ENCODE results near the gene TSPAN1.

TSPAN1 gene

GRCh38 chr1:46206399-46206798, 31.5 kb downstream of the TSPAN1 start:
- no peak for TF ChIP-seq CTCF (IDR thresholded peaks at IDR 0.05; ENCODE audit: low read depth, low read length)
- DNase-seq (ENCODE audit: extremely low read depth, low read depth): no peak

GRCh38 chr1:46210561-46210960, 35.7 kb downstream of the TSPAN1 start:
- no peak for TF ChIP-seq CTCF (IDR thresholded peaks at IDR 0.05; ENCODE audit: low read depth, low read length)
- no peak for DNase-seq (ENCODE audit: extremely low read depth, low read depth)

DNA sequence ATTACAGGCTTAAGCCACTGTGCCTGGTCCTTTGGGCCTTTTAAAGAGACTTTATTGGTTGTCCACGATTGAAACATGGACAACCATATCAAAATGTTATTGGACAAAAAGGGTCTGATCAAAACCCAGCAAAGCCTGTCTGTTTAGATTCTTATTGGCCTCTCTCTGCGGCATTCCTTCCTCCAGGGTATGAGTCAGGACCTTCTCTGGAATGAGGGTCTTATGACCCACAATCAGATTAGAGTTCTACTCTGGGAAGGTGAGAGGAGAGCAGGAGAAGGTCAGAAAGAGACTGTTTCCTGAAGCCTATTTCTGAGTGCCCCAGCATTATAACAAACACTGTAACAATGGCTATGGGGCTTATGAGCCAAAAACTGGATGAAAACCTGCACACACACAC, 36.2 kb downstream of the TSPAN1 start:
- DNase-seq (ENCODE audit: extremely low read depth, low read depth): no peak
- no peak for TF ChIP-seq CTCF (IDR thresholded peaks at IDR 0.05; ENCODE audit: low read depth, low read length)

DNA sequence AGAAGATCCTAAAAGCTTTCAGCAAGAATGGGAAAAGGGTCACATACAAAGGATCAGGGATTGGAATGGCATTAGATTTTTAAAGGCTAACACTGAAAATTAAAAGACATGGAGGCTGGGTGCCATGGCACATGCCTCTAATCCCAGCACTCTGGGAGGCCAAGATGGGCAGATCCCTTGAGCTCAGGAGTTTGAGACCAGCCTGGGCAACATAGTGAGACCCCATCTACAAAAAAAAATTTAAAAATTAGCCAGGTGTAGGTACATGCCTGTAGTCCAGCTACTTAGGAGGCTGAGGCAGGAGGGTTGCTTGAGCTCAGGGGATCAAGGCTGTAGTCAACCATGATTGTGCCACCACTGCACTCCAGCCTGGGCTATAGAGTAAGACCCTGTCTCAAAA, 40.6 kb downstream of the TSPAN1 start:
- no peak for DNase-seq (ENCODE audit: extremely low read depth, low read depth)
- TF ChIP-seq CTCF (IDR thresholded peaks at IDR 0.05; ENCODE audit: low read depth, low read length): no peak

DNA sequence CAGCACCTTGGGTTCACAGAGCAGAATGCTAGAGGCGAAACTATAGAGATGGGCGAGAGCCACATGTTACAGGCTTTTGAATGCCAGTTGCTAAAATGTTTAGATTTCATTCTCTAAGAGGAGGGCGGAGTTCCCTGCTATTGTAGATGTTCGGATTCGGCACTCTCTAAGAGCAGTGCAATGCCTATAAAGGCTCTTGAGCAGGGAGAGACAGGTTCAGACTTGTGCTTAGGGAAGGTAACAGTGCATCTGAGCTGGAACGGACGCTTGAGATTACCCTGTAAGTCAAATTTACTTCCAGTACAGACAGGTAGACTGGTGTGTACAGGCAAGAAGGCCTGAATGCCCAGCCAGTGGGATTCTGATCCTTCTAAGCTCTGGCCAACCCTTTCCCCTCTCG, 43.6 kb downstream of the TSPAN1 start:
- DNase-seq (ENCODE audit: extremely low read depth, low read depth): no peak
- no peak for TF ChIP-seq CTCF (IDR thresholded peaks at IDR 0.05; ENCODE audit: low read depth, low read length)

DNA sequence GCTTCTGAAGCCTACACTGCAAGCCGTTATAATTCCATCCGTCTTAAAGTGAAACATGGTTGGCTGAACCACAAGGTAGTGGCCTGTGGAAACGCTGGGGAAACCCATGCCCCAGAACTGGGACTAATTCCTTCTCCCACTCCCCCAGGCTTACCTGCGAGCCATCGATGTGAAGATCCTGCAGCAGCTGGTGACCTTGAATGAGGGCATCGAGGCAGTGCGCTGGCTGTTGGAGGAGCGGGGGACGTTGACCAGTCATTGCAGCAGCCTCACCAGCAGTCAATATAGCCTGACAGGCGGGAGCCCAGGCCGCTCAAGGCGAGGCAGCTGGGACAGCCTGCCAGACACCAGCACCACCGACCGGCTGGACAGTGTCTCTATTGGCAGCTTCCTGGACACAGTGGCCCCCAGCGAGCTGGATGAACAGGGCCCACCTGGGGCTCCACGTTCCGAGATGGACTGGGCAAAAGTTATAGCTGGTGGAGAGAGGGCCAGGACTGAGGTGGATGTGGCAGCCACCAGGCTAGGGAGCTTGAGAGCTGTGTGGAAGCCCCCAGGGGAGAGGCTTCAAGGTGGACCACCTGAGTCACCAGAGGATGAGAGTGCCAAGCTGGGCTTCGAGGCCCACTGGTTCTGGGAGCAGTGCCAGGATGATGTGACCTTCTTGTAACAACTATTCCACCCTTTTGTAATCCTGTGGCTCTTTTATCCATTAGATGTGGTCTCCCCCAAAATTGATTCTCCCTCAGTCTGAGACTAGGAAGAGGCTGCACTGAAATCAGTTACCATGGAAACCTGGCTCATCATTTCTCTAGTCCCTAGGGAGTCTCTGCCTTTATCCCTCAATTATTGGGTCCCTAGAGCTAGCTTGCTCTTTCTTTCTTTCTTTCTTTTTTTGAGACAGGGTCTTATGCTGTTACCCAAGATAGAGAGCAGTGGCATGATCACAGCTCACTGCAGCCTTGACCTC, 44.9 kb downstream of the TSPAN1 start:
- TF ChIP-seq CTCF (IDR thresholded peaks at IDR 0.05; ENCODE audit: low read depth, low read length): no peak
- no peak for DNase-seq (ENCODE audit: extremely low read depth, low read depth)

GRCh38 chr1:46220808-46221207, 45.9 kb downstream of the TSPAN1 start:
- no peak for DNase-seq (ENCODE audit: extremely low read depth, low read depth)
- TF ChIP-seq CTCF (IDR thresholded peaks at IDR 0.05; ENCODE audit: low read depth, low read length): no peak
